K562 (cell line): ENCODE measurements around the gene SYT1. TPM values are rescaled to one million over a fixed set of nuclear protein-coding genes. Genes with fewer than 3 reads are reported as not detected.

Experiments
- ATAC-seq: fragments of 200-7000 bp; cut with Tn5 transposase; 3 replicates; pipeline ENCODE4 v1.9.1; 2020; ENCODE audit warnings: moderate library complexity
- BruUV-seq: library from RNA; stranded (reverse); fragments of 400-500 nt; replicated peaks from 2 replicates; lab custom pipeline; 2021; lab: Mats Ljungman, UMichigan
- CTCF ChIA-PET: fragments of 300-600 bp; formaldehyde crosslinking; extraction: SDS; loops from one replicate; lab custom pipeline; 2021; ENCODE audit warnings: low intra/inter-chr PET ratio; lab: Yijun Ruan, JAX
- POLR2A ChIA-PET: fragments of 300-600, 350-650 bp; sonication (Branson Sonifier 250); formaldehyde crosslinking; extraction: SDS; loops from one replicate; lab custom pipeline; 2021; ENCODE audit warnings: antibody characterized with exemption, inconsistent platforms; lab: Yijun Ruan, JAX
- DNase-seq, 4 experiments: peaks; one replicate each; pipeline versions ENCODE4 v3.0.0 to v3.0.0-alpha.2; 2011 to 2018; ENCODE audit warnings: low spot score in 3 of 4, mixed read lengths in 3 of 4; ENCODE audit errors: extremely low read depth in 1 of 4
- FAIRE-seq: peaks from 2 replicates; lab custom pipeline; 2011; peaks lifted over from hg19 to GRCh38; lab: Jason Lieb, UNC
- H2AFZ ChIP-seq: 2 replicates; pipeline ENCODE4 v1.6.0; 2011; ENCODE audit warnings: low read depth, low read length, control low read depth, inconsistent platforms
- H3K27ac ChIP-seq: fragments of 200-600 bp; 3 replicates; pipeline ENCODE4 v1.8.0; 2011; ENCODE audit warnings: low read depth, mild to moderate bottlenecking, control low read depth, inconsistent platforms, low read length, moderate library complexity, mixed read lengths; ENCODE audit errors: extremely low read depth
- H3K27me3 ChIP-seq, 2 experiments: fragments of 300-600 bp in 1 of 2; 2 replicates in 1 of 2; 3 replicates in 1 of 2; pipeline versions ENCODE4 v1.6.0 to v1.8.0; 2011; ENCODE audit warnings: inconsistent platforms in 2 of 2, low read length in 2 of 2, mild to moderate bottlenecking in 1 of 2, mixed read lengths in 1 of 2, moderate library complexity in 1 of 2; ENCODE audit not compliant: control insufficient read depth in 2 of 2, insufficient read depth in 2 of 2
- H3K36me3 ChIP-seq: fragments of 300-600 bp; 3 replicates; pipeline ENCODE4 v1.8.0; 2011; ENCODE audit warnings: mild to moderate bottlenecking, low read length, inconsistent platforms; ENCODE audit not compliant: control insufficient read depth, insufficient read depth
- H3K4me1 ChIP-seq, 2 experiments: fragments of 200-600 bp in 1 of 2; replicated peaks in 1 of 2; 2 replicates in 1 of 2; 3 replicates in 1 of 2; pipeline versions ENCODE4 v1.5.1 to v1.8.0; 2011; ENCODE audit warnings: inconsistent platforms in 2 of 2, low read length in 2 of 2, mild to moderate bottlenecking in 1 of 2, mixed read lengths in 1 of 2, moderate library complexity in 1 of 2; ENCODE audit not compliant: control insufficient read depth in 2 of 2, insufficient read depth in 2 of 2
- H3K4me2 ChIP-seq: 2 replicates; pipeline ENCODE4 v1.6.1; 2011; ENCODE audit warnings: low read length, control low read depth, inconsistent platforms, mixed read lengths; ENCODE audit not compliant: insufficient read depth
- H3K4me3 ChIP-seq: fragments of 200-600 bp; sonication (generic), shearing (Covaris generic); 2 replicates; pipeline ENCODE4 v1.5.1; 2016; ENCODE audit warnings: control low read depth, inconsistent platforms
- H3K79me2 ChIP-seq: fragments of 200-600 bp; 3 replicates; pipeline ENCODE4 v1.8.0; 2011; ENCODE audit warnings: low read length, inconsistent platforms; ENCODE audit not compliant: control insufficient read depth, insufficient read depth
- H3K9ac ChIP-seq, 2 experiments: 2 replicates each; pipeline versions ENCODE4 v1.6.0 to v1.6.1; 2011; ENCODE audit warnings: low read depth in 2 of 2, low read length in 2 of 2, control low read depth in 1 of 2, inconsistent platforms in 1 of 2, mild to moderate bottlenecking in 1 of 2, mixed read lengths in 1 of 2; ENCODE audit not compliant: insufficient read depth in 1 of 2
- H3K9me1 ChIP-seq: one replicate; pipeline ENCODE4 v1.6.0; 2011; ENCODE audit warnings: inconsistent platforms, mild to moderate bottlenecking, low read length, moderate library complexity; ENCODE audit not compliant: control insufficient read depth, insufficient read depth
- H3K9me3 ChIP-seq: replicated peaks from 2 replicates; pipeline ENCODE4 v1.5.1; 2011; ENCODE audit warnings: low read depth, low read length, inconsistent platforms; ENCODE audit not compliant: control insufficient read depth, insufficient read depth
- H4K20me1 ChIP-seq: replicated peaks from 2 replicates; pipeline ENCODE4 v1.6.1; 2011; ENCODE audit warnings: low read length, inconsistent platforms, mixed read lengths; ENCODE audit not compliant: control insufficient read depth, insufficient read depth
- NCOA1 ChIP-seq: fragments of 450-650 bp; IDR thresholded peaks from 2 replicates; pipeline ENCODE4 v1.6.1; 2016; ENCODE audit warnings: low read depth
- SMARCC2 ChIP-seq: fragments of 450-650 bp; IDR thresholded peaks from 2 replicates; pipeline ENCODE4 v1.6.1; 2017; ENCODE audit warnings: antibody characterized with exemption, moderate library complexity, mild to moderate bottlenecking, low read depth
- TGIF2 ChIP-seq: sonication (generic); formaldehyde crosslinking; IDR thresholded peaks from 2 replicates; pipeline ENCODE4 v1.8.1; 2022; ENCODE audit warnings: mild to moderate bottlenecking, missing genetic modification reagents, moderate library complexity
- ZNF146 ChIP-seq: IDR thresholded peaks from one replicate; pipeline ENCODE4 v1.6.1; 2018; ENCODE audit warnings: missing compliant biosample characterization; ENCODE audit not compliant: unreplicated experiment
- WGBS: fragments of 100-300 bp; shearing (Covaris generic); methylation state at CpG from one replicate; pipeline ENCODE4 v1.1.6; 2016; ENCODE audit warnings: low coverage, mixed read lengths; ENCODE audit not compliant: insufficient coverage; ENCODE audit errors: missing lambda C conversion rate; 5-methylcytosine and 5-hydroxymethylcytosine counted together
- in situ Hi-C: fragments of 300-500 bp; cut with MboI; formaldehyde crosslinking; loops from 4 replicates; pipeline ENCODE4 v1.15.0; 2018; ENCODE audit warnings: inconsistent platforms, mixed read lengths
- intact Hi-C: fragments of 100-400 bp; cut with micrococcal nuclease; formaldehyde crosslinking; loops from 2 replicates; pipeline ENCODE4 v1.14.2; 2022
- polyA plus RNA-seq, 8 experiments: library from polyadenylated mRNA; depleted of rRNA in 4 of 8; stranded (reverse) in 5 of 8; unstranded in 3 of 8; fragments of >200 nt; fragmentation: Nextera tagmentation in 2 of 8; fragmentation: Illumina TruSeq in 1 of 8; extraction: Ambion mirVana in 2 of 8; extraction: Trizol in 1 of 8; gene quantifications; 2 replicates each; pipeline versions ENCODE4 v1.2.1 to v1.2.3, GENCODE V29; 2011 to 2014; ENCODE audit warnings: inconsistent platforms in 1 of 8, missing spikeins in 1 of 8
- total RNA-seq, 7 experiments: library from RNA; depleted of rRNA in 6 of 7; stranded (reverse); fragments of >200 nt in 6 of 7; fragmentation: Illumina TruSeq in 2 of 7; extraction: Trizol in 2 of 7; gene quantifications; 2 replicates each; pipeline versions ENCODE4 v1.2.1 to v1.2.3, GENCODE V29; 2011 to 2021; ENCODE audit warnings: low replicate concordance in 1 of 7
- TF ChIP-seq, protein P1 (sequence below): fragments of 450-650 bp; conservative IDR thresholded peaks from 2 replicates; pipeline ENCODE4 v1.6.1; 2016; ENCODE audit warnings: missing genetic modification characterization, low read depth, mild to moderate bottlenecking, missing compliant biosample characterization, moderate library complexity
- TF ChIP-seq, protein P2 (sequence below): fragments of 250-450 bp; sonication (Bioruptor Pico); IDR thresholded peaks from 2 replicates; pipeline ENCODE4 v1.4.0; 2020; ENCODE audit warnings: mild to moderate bottlenecking, moderate library complexity
- TF ChIP-seq, protein P3 (sequence below): fragments of 250-450 bp; sonication (Bioruptor Pico); IDR thresholded peaks from 2 replicates; pipeline ENCODE4 v1.4.0; 2020

Gene SYT1
- total and polyA plus RNA-seq, 9 of the 15 experiments (the other 6 are each of a cell fraction or from before 2014, with no cell fraction given) = 0.03 to 0.13 (median 0.07) TPM; not detected in 4

- TF ChIP-seq, protein P1, sequence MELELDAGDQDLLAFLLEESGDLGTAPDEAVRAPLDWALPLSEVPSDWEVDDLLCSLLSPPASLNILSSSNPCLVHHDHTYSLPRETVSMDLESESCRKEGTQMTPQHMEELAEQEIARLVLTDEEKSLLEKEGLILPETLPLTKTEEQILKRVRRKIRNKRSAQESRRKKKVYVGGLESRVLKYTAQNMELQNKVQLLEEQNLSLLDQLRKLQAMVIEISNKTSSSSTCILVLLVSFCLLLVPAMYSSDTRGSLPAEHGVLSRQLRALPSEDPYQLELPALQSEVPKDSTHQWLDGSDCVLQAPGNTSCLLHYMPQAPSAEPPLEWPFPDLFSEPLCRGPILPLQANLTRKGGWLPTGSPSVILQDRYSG (tag) = no peak
- TF ChIP-seq ZNF146 (CRISPR knock-in tag) = no peak
These were observed 220.6 kb downstream of the SYT1 start (continued) for GRCh38 chr12:79085106-79085682.

GRCh38 chr12:79086541-79087296 lies 222.1 kb downstream of the SYT1 start:
- no peaks in the 10 kb centered on the region for H4K20me1 ChIP-seq
- H3K4me3 ChIP-seq = no peak overlapping the region
- no peak for DNase-seq
- H3K9me1 ChIP-seq = no peaks in the 10 kb centered on the region
- H3K9me3 ChIP-seq = no peaks in the 10 kb centered on the region
- no peak overlapping the region for H2AFZ ChIP-seq
- no peaks in the 10 kb centered on the region for H3K27me3 ChIP-seq
- no peaks in the 10 kb centered on the region for H3K79me2 ChIP-seq
- POLR2A ChIA-PET = no interaction called here
- in situ Hi-C loops = no loop called here
- H3K4me1 ChIP-seq = no peaks in the 10 kb centered on the region
- BruUV-seq = no TSS peak
- TF ChIP-seq SMARCC2 (no peak), TGIF2 (CRISPR knock-in tag) (no peak), NCOA1 (no peak)
- TF ChIP-seq, protein P2, sequence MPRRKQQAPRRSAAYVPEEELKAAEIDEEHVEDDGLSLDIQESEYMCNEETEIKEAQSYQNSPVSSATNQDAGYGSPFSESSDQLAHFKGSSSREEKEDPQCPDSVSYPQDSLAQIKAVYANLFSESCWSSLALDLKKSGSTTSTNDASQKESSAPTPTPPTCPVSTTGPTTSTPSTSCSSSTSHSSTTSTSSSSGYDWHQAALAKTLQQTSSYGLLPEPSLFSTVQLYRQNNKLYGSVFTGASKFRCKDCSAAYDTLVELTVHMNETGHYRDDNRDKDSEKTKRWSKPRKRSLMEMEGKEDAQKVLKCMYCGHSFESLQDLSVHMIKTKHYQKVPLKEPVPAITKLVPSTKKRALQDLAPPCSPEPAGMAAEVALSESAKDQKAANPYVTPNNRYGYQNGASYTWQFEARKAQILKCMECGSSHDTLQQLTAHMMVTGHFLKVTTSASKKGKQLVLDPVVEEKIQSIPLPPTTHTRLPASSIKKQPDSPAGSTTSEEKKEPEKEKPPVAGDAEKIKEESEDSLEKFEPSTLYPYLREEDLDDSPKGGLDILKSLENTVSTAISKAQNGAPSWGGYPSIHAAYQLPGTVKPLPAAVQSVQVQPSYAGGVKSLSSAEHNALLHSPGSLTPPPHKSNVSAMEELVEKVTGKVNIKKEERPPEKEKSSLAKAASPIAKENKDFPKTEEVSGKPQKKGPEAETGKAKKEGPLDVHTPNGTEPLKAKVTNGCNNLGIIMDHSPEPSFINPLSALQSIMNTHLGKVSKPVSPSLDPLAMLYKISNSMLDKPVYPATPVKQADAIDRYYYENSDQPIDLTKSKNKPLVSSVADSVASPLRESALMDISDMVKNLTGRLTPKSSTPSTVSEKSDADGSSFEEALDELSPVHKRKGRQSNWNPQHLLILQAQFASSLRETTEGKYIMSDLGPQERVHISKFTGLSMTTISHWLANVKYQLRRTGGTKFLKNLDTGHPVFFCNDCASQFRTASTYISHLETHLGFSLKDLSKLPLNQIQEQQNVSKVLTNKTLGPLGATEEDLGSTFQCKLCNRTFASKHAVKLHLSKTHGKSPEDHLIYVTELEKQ (CRISPR knock-in tag) = no peak
- TF ChIP-seq, protein P3, sequence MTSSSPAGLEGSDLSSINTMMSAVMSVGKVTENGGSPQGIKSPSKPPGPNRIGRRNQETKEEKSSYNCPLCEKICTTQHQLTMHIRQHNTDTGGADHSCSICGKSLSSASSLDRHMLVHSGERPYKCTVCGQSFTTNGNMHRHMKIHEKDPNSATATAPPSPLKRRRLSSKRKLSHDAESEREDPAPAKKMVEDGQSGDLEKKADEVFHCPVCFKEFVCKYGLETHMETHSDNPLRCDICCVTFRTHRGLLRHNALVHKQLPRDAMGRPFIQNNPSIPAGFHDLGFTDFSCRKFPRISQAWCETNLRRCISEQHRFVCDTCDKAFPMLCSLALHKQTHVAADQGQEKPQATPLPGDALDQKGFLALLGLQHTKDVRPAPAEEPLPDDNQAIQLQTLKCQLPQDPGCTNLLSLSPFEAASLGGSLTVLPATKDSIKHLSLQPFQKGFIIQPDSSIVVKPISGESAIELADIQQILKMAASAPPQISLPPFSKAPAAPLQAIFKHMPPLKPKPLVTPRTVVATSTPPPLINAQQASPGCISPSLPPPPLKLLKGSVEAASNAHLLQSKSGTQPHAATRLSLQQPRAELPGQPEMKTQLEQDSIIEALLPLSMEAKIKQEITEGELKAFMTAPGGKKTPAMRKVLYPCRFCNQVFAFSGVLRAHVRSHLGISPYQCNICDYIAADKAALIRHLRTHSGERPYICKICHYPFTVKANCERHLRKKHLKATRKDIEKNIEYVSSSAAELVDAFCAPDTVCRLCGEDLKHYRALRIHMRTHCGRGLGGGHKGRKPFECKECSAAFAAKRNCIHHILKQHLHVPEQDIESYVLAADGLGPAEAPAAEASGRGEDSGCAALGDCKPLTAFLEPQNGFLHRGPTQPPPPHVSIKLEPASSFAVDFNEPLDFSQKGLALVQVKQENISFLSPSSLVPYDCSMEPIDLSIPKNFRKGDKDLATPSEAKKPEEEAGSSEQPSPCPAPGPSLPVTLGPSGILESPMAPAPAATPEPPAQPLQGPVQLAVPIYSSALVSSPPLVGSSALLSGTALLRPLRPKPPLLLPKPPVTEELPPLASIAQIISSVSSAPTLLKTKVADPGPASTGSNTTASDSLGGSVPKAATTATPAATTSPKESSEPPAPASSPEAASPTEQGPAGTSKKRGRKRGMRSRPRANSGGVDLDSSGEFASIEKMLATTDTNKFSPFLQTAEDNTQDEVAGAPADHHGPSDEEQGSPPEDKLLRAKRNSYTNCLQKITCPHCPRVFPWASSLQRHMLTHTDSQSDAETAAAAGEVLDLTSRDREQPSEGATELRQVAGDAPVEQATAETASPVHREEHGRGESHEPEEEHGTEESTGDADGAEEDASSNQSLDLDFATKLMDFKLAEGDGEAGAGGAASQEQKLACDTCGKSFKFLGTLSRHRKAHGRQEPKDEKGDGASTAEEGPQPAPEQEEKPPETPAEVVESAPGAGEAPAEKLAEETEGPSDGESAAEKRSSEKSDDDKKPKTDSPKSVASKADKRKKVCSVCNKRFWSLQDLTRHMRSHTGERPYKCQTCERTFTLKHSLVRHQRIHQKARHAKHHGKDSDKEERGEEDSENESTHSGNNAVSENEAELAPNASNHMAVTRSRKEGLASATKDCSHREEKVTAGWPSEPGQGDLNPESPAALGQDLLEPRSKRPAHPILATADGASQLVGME = no peak
- TF ChIP-seq, all 486 proteins: peak for 0
- no peak overlapping the region for H3K27ac ChIP-seq
- no peak overlapping the region for H3K4me2 ChIP-seq
- FAIRE-seq (no peak), ATAC-seq (no peak)
- CTCF ChIA-PET = no interaction called here
- intact Hi-C loops = no loop called here
- H3K9ac ChIP-seq = no peak overlapping the region
- 1% methylated on average over 8 of the region's 8 CpGs for WGBS
- no peaks in the 10 kb centered on the region for H3K36me3 ChIP-seq
